ENCODE measurements around the gene EYS.

Gene EYS

GRCh38 chr6:64415926-64416325 is 1291.1 kb downstream of the EYS start:
- DNase-seq = no peak

GRCh38 chr6:64411226-64411625 is 1295.8 kb downstream of the EYS start:
- DNase-seq = no peak

GRCh38 chr6:64409948-64410347 is 1297.1 kb downstream of the EYS start:
- no peak for DNase-seq

- DNase-seq = no peak
Observed at GRCh38 chr6:64404396-64404795, 1302.6 kb downstream of the EYS start.

GRCh38 chr6:64383277-64383676 is 1323.7 kb downstream of the EYS start:
- no peak for DNase-seq

GRCh38 chr6:64376394-64376793 is 1330.6 kb downstream of the EYS start:
- no peak for DNase-seq

GRCh38 chr6:64357430-64357829 is 1349.6 kb downstream of the EYS start:
- no peak for DNase-seq

GRCh38 chr6:64347411-64347810 is 1359.6 kb downstream of the EYS start:
- no peak for DNase-seq

GRCh38 chr6:64335195-64335594 is 1371.8 kb downstream of the EYS start:
- DNase-seq = no peak

GRCh38 chr6:64334636-64335035 is 1372.4 kb downstream of the EYS start:
- no peak for DNase-seq

- peak in 1 of 2 experiments; percentile 28 for DNase-seq
Observed at GRCh38 chr6:64330694-64331307, 1376.2 kb downstream of the EYS start.

- DNase-seq = no peak
Observed at GRCh38 chr6:64326939-64327338, 1380.1 kb downstream of the EYS start.

GRCh38 chr6:64325093-64325492 is 1381.9 kb downstream of the EYS start:
- DNase-seq = no peak

GRCh38 chr6:64310214-64310613 is 1396.8 kb downstream of the EYS start:
- DNase-seq = no peak

- DNase-seq = no peak
Observed at GRCh38 chr6:64301307-64302236, 1405.5 kb downstream of the EYS start.

GRCh38 chr6:64299176-64299575 is 1407.8 kb downstream of the EYS start:
- no peak for DNase-seq

- no peak for DNase-seq
Observed at GRCh38 chr6:64294034-64294433, 1413.0 kb downstream of the EYS start.

GRCh38 chr6:64293298-64293697 is 1413.7 kb downstream of the EYS start:
- no peak for DNase-seq

- DNase-seq = no peak
Observed at GRCh38 chr6:64290867-64291266, 1416.2 kb downstream of the EYS start.

- no peak for DNase-seq
Observed at GRCh38 chr6:64289931-64290330, 1417.1 kb downstream of the EYS start.

- DNase-seq = no peak
Observed at GRCh38 chr6:64288351-64288750, 1418.7 kb downstream of the EYS start.

- no peak for DNase-seq
Observed at GRCh38 chr6:64281167-64281566, 1425.9 kb downstream of the EYS start.

GRCh38 chr6:64280569-64280968 is 1426.5 kb downstream of the EYS start:
- DNase-seq = peak in 1 of 2 experiments; percentile 4

- DNase-seq = no peak
Observed at GRCh38 chr6:64270083-64270482, 1436.9 kb downstream of the EYS start.

All from SW 1271 (cell line).